B cell (primary cell): ENCODE data around the gene SHROOM2. TPM values are rescaled to one million over a fixed set of nuclear protein-coding genes. Genes with fewer than 3 reads are reported as not detected.

ENCODE experiments used
- ATAC-seq: fragments of 200-7000 bp; cut with Tn5 transposase; one replicate; pipeline ENCODE4 v1.10.0; 2021; ENCODE audit warnings: low read depth, mild to moderate bottlenecking, moderate number of reproducible peaks, moderate library complexity
- CTCF ChIA-PET: fragments of 350-600 bp; sonication (Branson Sonifier 250); formaldehyde crosslinking; loops from one replicate; lab custom pipeline; 2021; ENCODE audit warnings: antibody characterized with exemption, inconsistent platforms; lab: Charles Lee
- POLR2A ChIA-PET: fragments of 350-600 bp; sonication (Branson Sonifier 250); formaldehyde crosslinking; loops from one replicate; lab custom pipeline; 2021; ENCODE audit warnings: antibody characterized with exemption; lab: Charles Lee
- DNase-seq: peaks from one replicate; pipeline ENCODE4 v3.0.0; 2013
- H2AFZ ChIP-seq: 2 replicates; pipeline ENCODE4 v1.6.1; 2012; ENCODE audit warnings: mild to moderate bottlenecking, low read depth, low read length; ENCODE audit not compliant: insufficient read depth, poor library complexity, severe bottlenecking
- H3K27ac ChIP-seq, 2 donors: 1 replicate in 1 of 2; 2 replicates in 1 of 2; pipeline ENCODE4 v1.5.1; 2012 to 2013; ENCODE audit warnings: low read length in 2 of 2, mild to moderate bottlenecking in 2 of 2, moderate library complexity in 1 of 2
- H3K27me3 ChIP-seq, 4 experiments: fragments of 200-600 bp in 1 of 4; sonication (generic) in 1 of 4; replicated peaks in 1 of 4; 1 replicate in 2 of 4; 2 replicates in 2 of 4; pipeline versions ENCODE4 v1.6.1 to v1.7.0; 2013 to 2016; ENCODE audit warnings: low read length in 3 of 4, mild to moderate bottlenecking in 2 of 4, mixed read lengths in 1 of 4, moderate library complexity in 1 of 4; ENCODE audit not compliant: insufficient read depth in 4 of 4, control insufficient read depth in 3 of 4; ENCODE audit errors: control extremely low read depth in 1 of 4
- H3K36me3 ChIP-seq, 2 experiments: replicated peaks in 1 of 2; 1 replicate in 1 of 2; 2 replicates in 1 of 2; pipeline versions ENCODE4 v1.6.1 to v1.7.1; 2013; ENCODE audit warnings: low read length in 1 of 2; ENCODE audit not compliant: insufficient read depth in 2 of 2, control insufficient read depth in 1 of 2; ENCODE audit errors: control extremely low read depth in 1 of 2, extremely low read depth in 1 of 2
- H3K4me1 ChIP-seq, 2 donors: fragments of 200-600 bp in 1 of 2; sonication (generic) in 1 of 2; 1 replicate in 1 of 2; 2 replicates in 1 of 2; pipeline versions ENCODE4 v1.5.1 to v1.6.1; 2013 to 2017; ENCODE audit warnings: low read length in 2 of 2; ENCODE audit not compliant: control insufficient read depth in 2 of 2, insufficient read depth in 2 of 2
- H3K4me2 ChIP-seq: replicated peaks from 2 replicates; pipeline ENCODE3; 2012; ENCODE audit warnings: mild to moderate bottlenecking, low read depth, low read length; ENCODE audit not compliant: poor library complexity, severe bottlenecking
- H3K4me3 ChIP-seq, 5 experiments: fragments of 200-600 bp in 1 of 5; sonication (generic) in 1 of 5; 1 replicate in 3 of 5; 2 replicates in 2 of 5; pipeline versions ENCODE4 v1.5.1 to v1.7.0; 2011 to 2016; ENCODE audit warnings: low read length in 4 of 5, mild to moderate bottlenecking in 4 of 5, low read depth in 2 of 5, control low read depth in 1 of 5, moderate library complexity in 1 of 5; ENCODE audit not compliant: insufficient read depth in 1 of 5; ENCODE audit errors: control extremely low read depth in 1 of 5, extremely low read depth in 1 of 5
- H3K79me2 ChIP-seq: fragments of 200-600 bp; sonication (generic); one replicate; pipeline ENCODE4 v1.6.0; 2016; ENCODE audit warnings: low read length; ENCODE audit not compliant: control insufficient read depth, insufficient read depth
- H3K9ac ChIP-seq: fragments of 200-600 bp; sonication (generic); 2 replicates; pipeline ENCODE4 v1.6.1; 2017; ENCODE audit warnings: mild to moderate bottlenecking, low read length, moderate library complexity
- H3K9me3 ChIP-seq, 3 donors: one replicate each; pipeline versions ENCODE4 v1.6.1 to v1.7.1; 2013; ENCODE audit warnings: low read length in 2 of 3; ENCODE audit not compliant: control insufficient read depth in 2 of 3, insufficient read depth in 1 of 3; ENCODE audit errors: control extremely low read depth in 1 of 3
- H4K20me1 ChIP-seq: 2 replicates; pipeline ENCODE4 v1.6.0; 2012; ENCODE audit warnings: mild to moderate bottlenecking, low read length; ENCODE audit not compliant: insufficient read depth, control insufficient read depth, poor library complexity, severe bottlenecking
- H3K27ac Mint-ChIP-seq: one replicate; pipeline ENCODE4 v1.8.0; 2021; ENCODE audit warnings: mixed read lengths
- H3K27me3 Mint-ChIP-seq: one replicate; pipeline ENCODE4 v1.8.0; 2021; ENCODE audit warnings: mixed read lengths
- H3K4me1 Mint-ChIP-seq: one replicate; pipeline ENCODE4 v1.8.0; 2021; ENCODE audit warnings: mixed read lengths
- H3K4me3 Mint-ChIP-seq: one replicate; pipeline ENCODE4 v1.8.0; 2021; ENCODE audit warnings: mixed read lengths
- H3K9me3 Mint-ChIP-seq: one replicate; pipeline ENCODE4 v1.8.0; 2022; ENCODE audit warnings: mixed read lengths; ENCODE audit not compliant: insufficient read depth
- CTCF ChIP-seq: fragments of 200-600 bp; IDR thresholded peaks from one replicate; pipeline ENCODE4 v1.8.0; 2022; ENCODE audit warnings: antibody characterized with exemption, mild to moderate bottlenecking
- EZH2 ChIP-seq: IDR thresholded peaks from 2 replicates; pipeline ENCODE4 v1.6.1; 2012; ENCODE audit warnings: borderline replicate concordance, low read depth, mild to moderate bottlenecking, moderate library complexity, low read length; ENCODE audit not compliant: insufficient read depth, poor library complexity, severe bottlenecking
- WGBS: methylation state at CpG from one replicate; pipeline ENCODE4 v1.1.5; 2013; ENCODE audit warnings: missing lambda C conversion rate; ENCODE audit not compliant: insufficient coverage; 5-methylcytosine and 5-hydroxymethylcytosine counted together
- intact Hi-C: fragments of 100-400 bp; cut with micrococcal nuclease; formaldehyde crosslinking; loops from one replicate; pipeline ENCODE4 v1.10.0; 2022
- polyA plus RNA-seq: library from polyadenylated mRNA; depleted of rRNA; stranded (reverse); fragments of >200 nt; gene quantifications from 2 replicates; pipeline ENCODE4 v1.2.3, GENCODE V29; 2012
- total RNA-seq, 2 donors: library from RNA; stranded (reverse); fragments of 120-200 nt in 1 of 2; gene quantifications; 1 replicate in 1 of 2; 2 replicates in 1 of 2; pipeline versions ENCODE4 v1.2.3 to v1.2.4, GENCODE V29; 2013 to 2022

Gene SHROOM2
- total and polyA plus RNA-seq, 2 donors (not counting 1 experiment from before 2014, with no cell fraction given) = not detected

GRCh38 chrX:9873952-9874351 is 87.7 kb downstream of the SHROOM2 start:
- Histone ChIP-seq H3K4me3 (no peak overlapping the region), H3K27ac (no peak overlapping the region), H3K4me2 (no peak overlapping the region), H3K9me3 (no peaks in the 10 kb centered on the region), H3K36me3 (no peaks in the 10 kb centered on the region), H3K9ac (no peak overlapping the region), H3K79me2 (no peaks in the 10 kb centered on the region), H4K20me1 (no peaks in the 10 kb centered on the region), H2AFZ (no peak overlapping the region), H3K4me1 (no peaks in the 10 kb centered on the region), H3K27me3 (peaks cover 0 to 3% (median 0%) of the 10 kb centered on the region in 4 experiments)
- POLR2A ChIA-PET = no interaction called here
- Mint-ChIP-seq H3K4me1 (peaks cover 2% of the 10 kb centered on the region), H3K27me3 (peaks cover 15% of the 10 kb centered on the region), H3K9me3 (no peaks in the 10 kb centered on the region), H3K4me3 (no peak overlapping the region), H3K27ac (no peak overlapping the region)
- 40% methylated on average over 1 of the region's 9 CpGs for WGBS
- ATAC-seq (peak; percentile 65), DNase-seq (peak; percentile 63)
- no peak for TF ChIP-seq EZH2
- peak; percentile 61 for TF ChIP-seq CTCF
- CTCF ChIA-PET = interaction anchor here (0.5 to 2.0 kb wide), 4 partner anchors 10 to 246 kb away, joined by 3 to 7 read pairs (median 5); no protein-coding TSS in a partner anchor
- intact Hi-C loops = loop anchor here (1.0 to 5.0 kb wide), 2 partner anchors 123 to 245 kb away; no protein-coding TSS in a partner anchor

- intact Hi-C loops = loop anchor here (1.0 to 5.0 kb wide), 2 partner anchors 123 to 245 kb away; no protein-coding TSS in a partner anchor
- no peak overlapping the region for H3K4me3 Mint-ChIP-seq
- no peak for TF ChIP-seq EZH2
- ChIA-PET CTCF (interaction anchor here (0.5 to 2.0 kb wide), 4 partner anchors 10 to 246 kb away, joined by 3 to 7 read pairs (median 5); no protein-coding TSS in a partner anchor), POLR2A (no interaction called here)
- H3K27me3 Mint-ChIP-seq = peaks cover 11% of the 10 kb centered on the region
- Histone ChIP-seq H3K79me2 (no peaks in the 10 kb centered on the region), H3K4me3 (no peak overlapping the region), H3K4me1 (no peaks in the 10 kb centered on the region), H3K27ac (no peak overlapping the region), H2AFZ (no peak overlapping the region), H3K4me2 (no peak overlapping the region), H3K36me3 (no peaks in the 10 kb centered on the region), H3K9ac (no peak overlapping the region), H3K9me3 (no peaks in the 10 kb centered on the region), H3K27me3 (peaks cover 0 to 3% (median 0%) of the 10 kb centered on the region in 4 experiments), H4K20me1 (no peaks in the 10 kb centered on the region)
- ATAC-seq (no peak), DNase-seq (no peak)
- no peaks in the 10 kb centered on the region for H3K9me3 Mint-ChIP-seq
- no peak overlapping the region for H3K27ac Mint-ChIP-seq
- peaks cover 2% of the 10 kb centered on the region for H3K4me1 Mint-ChIP-seq
- 93% methylated on average over 3 of the region's 6 CpGs for whole genome bisulfite sequencing
Measured at GRCh38 chrX:9874483-9874882, 88.3 kb downstream of the SHROOM2 start.
